NCI-H1930 (cell line): ENCODE results near the gene TAS2R10.
"Not testable (repeated sequence)": the region's sequence is repeated elsewhere in the genome, so short reads cannot be mapped to it uniquely, and the experiment has no call there.

ENCODE experiments used
- DNase-seq, 2 experiments: peaks; one replicate each; lab custom pipeline; 2025; lab: John Stamatoyannopoulos, UW

TAS2R10 gene, protein sequence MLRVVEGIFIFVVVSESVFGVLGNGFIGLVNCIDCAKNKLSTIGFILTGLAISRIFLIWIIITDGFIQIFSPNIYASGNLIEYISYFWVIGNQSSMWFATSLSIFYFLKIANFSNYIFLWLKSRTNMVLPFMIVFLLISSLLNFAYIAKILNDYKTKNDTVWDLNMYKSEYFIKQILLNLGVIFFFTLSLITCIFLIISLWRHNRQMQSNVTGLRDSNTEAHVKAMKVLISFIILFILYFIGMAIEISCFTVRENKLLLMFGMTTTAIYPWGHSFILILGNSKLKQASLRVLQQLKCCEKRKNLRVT

DNA sequence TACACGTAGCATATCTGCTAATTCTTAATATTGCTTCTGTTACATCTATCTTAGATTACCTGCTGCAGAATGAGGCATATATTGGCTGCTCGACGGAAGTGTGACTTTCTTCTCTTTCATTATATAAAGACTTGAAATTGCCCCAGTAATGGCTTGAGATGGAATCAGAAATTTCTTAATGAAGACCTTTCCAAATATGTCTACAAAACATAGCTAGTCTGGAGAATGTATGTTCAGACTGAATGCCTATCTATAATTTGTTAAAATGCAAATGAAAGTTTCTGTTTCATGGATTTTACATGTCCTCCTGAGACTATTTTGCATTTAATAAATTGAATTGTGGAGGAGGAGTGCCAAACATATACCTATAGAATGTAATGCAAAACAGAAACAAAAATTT, at the start of gene TAS2R10:
Gene TAS2R10, minus strand, starts transcription at position 101 of the 400 bp plus-strand sequence. Its CDS starts 89 bp downstream, at position 12.
- DNase-seq = no peak

DNA sequence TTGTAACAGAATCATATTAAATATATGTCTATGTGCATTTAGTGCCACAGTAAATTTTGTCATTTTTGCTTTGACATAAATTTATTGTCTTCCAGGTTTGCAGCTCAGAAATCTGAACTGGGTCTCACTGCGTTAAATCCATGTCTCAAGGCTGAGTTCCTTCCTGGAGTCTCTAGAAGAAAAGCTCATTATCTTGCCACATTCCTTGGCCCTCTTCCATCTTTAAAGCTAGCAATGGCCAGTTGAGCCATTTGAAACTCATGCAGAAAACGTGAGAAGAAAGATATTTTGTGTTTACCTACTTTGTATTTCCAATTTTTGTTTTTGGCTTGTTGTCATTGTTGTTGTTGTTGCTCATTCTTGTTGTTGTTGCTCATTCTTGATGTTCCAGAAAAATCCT, 47.2 kb upstream of the TAS2R10 start:
- no peak for DNase-seq

DNA sequence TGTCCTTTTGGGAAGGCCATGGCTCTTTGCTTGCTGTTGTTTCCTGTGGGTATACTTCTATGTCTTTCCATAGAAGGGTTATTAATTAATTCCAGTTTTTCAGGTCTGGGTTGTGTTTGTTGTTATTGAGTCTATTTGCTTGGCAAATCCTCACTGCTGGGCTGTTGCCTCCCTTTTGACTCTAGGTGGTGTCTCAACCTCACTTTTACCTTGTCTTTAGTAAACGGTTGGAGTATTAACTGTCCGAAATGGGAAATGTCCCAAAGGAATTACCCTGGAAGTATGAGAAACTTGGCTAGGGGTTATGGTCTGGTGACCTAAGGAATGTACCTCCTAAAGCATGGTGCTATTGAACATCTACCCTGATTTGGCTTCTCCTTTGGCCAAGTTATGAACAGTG, 41.2 kb upstream of the TAS2R10 start:
- DNase-seq = no peak

DNA sequence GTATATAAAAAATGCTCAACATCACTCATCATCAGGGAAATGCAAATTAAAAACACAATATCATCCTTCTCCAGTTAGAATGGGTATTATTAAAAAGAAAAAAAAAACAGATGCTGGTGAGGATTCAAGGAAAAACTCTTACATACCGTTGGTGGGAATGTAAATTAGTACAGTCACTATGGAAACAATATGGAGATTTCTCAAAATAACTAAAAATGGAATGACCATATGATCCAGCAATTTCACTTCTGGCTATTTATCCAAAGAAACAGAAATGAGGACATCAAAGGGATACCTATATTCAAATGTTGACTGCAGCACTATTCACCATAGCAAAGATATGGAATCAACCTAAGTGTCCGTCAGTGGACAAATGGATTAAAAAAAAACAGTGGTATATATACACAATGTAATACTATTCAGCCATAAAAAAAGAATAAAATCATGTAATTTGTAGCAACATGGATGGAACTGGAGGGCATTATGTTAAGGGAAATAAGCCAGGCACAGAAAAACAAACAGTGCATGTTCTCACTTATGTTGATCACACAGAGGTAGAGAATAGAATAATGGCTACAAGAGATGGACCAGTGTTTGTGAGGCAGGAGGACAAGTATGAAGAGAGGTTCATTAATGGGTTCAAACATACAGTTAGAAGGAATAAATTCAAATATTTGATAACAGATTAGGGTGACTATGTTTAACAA, 37.5 kb upstream of the TAS2R10 start:
- no peak for DNase-seq

DNA sequence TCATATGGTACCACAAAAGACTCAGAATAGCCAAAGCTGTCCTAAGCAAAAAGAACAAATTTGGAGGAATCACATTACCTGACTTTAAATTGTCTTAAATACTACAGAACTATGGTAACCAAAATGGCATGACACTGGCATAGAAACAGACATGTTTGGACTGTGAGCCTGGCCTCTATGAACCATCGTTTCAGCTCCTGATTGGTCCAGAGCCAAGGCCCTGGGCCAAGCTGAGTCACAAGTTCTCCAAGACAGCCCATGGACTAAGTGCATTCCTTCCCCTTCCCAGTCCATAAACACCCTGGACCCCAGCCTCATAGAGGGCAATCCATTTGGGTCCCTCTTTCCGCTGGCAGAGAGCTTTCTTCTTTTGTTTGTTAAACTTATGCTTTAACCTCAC, 35.2 kb upstream of the TAS2R10 start:
- no peak for DNase-seq

DNA sequence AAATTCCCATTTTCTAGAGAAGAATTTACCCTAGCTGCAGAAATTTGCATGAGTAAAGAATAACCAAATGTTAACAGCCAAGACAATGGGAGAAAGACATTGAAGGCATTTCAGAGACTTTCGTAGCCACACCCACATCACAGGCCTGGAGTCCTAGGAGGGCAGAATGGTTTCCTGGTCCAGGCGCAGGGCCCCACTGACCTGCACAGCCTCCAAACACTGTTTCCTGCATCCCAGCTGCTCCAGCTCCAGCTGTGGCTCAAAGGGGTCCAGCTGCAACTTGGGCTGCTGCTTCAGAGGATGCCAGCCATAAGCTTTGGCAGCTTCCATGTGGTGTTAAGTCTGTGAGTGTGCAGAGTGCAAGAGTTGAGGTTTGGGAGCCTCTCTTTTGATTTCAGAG, 29.6 kb upstream of the TAS2R10 start:
- DNase-seq = no peak

DNA sequence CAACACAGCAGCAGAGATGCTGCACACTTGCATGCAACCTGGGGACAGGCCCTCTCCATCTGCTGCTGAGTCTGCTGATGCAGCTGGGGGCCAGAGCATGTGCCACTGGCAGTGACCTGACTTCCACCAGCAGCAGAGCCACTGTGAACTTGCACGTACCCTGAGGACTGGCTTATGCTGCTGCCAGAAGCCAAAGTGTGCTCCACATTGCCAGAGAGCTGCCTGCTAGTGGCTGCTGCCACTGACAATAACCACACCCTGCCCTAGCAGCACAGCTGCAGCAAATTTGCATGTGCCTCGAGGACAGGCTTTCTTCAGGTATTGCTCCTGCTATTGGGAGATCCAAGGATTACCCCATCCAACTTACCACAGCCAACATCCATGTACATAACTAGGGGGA, 27.6 kb upstream of the TAS2R10 start:
- DNase-seq = no peak

DNA sequence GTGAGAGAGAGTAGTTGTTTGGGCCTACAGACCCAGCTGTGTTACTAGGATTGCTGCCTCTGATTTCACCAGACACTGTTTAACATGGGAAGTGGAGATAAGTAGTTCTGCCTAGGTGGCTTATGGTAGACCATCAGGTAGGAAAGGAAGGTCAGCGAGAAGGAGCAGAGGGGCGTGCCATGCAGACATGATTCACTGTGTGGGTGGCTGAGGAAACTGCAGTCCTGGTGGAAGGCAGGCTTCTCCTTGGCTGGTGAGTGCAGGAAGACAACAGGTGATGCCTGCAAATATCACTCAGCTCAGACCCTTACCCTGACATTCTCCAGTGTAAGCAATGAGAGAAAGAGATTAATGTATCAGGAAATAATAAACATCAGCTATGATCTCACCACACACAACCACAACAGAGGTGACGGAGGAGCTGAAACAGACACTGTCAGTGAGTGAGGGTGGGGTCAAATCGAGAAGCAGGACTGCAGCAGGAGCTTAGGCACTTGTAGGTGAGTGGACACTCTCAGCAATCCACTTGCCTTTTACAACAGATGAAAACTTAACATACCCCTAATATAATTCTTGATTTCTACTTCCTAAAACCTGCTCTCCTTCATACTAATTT, 25.2 kb upstream of the TAS2R10 start:
- DNase-seq = no peak

DNA sequence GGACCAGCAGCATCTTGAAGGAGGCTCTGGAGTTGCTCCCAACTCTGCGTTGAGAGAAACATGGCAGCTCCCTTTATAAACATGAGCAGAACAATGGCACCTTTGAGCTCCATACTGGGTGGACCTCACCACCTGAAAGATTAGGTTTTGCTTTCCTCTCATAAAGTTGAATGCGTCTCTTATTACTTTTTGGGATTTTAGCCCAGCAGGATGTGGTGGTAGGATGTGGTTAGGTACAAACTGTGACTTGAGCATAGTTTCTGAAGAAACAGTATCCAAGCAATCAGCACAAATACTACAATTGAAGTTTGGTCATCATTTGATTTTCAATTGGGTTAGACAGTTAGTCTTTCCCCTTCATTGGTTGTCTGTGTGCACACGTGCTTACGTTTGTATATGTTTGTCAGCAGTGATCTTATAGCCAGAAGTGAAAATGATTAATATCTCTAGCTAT, 23.3 kb upstream of the TAS2R10 start, which contains the start of gene PRR4:
Gene PRR4, minus strand, starts transcription at position 51 of the 454 bp plus-strand sequence. Its CDS starts 38 bp downstream, at position 13.
- no peak for DNase-seq

DNA sequence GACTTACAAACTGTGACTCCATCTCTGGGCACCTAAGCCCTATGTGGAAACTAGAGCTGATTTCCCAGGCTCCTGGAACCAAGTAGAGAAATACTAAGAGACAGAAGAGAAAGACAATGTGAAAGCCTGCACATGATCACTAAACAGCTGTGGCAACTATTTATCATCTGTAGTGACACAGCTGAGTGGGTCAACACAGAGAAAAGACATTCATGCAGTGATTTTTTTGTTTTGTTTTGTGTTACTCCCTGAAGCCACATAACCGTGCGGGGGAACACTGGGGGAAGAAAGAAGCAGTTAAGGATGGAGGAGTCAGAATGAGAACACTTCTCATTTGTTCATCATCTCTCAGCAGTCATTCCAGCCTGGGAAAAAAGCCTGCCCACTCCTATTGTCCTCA, 21.6 kb upstream of the TAS2R10 start:
- no peak for DNase-seq

DNA sequence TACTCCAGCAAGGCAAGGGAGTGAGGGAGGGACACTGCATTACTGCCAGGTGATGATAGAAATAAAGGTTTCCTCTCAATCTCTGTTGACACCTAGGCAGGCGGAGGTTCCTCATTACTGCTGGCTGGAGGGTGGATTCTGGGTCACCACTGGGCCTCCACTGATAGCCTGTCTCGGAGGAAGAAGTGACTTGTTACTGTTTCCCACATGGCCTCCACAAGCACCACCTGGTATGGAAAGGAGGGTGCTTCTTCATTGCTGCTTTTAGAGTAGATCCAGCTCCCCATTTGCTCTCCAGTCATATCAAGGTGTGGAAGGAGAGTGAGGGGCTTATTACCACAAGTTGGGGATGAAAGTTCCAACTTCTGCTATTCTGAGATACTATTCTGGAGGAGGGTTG, 16.7 kb upstream of the TAS2R10 start:
- no peak for DNase-seq

DNA sequence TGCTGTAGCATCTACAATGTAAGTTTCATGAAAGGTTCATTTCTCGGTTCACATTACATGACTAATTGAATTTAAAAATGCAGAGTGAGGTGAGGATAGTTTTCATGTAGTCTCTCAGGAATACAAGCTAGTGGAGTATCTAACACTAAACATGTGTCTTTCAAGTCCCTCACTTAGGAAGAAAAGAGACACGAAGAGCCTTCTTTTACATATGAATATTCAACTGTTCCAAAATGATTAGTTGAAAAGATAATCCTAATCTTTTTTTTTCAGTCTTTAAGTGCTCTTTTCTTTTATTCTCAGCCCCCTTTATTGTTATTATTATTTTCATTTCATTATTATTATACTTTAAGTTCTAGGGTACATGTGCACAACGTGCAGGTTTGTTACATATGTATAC, 12.3 kb upstream of the TAS2R10 start:
- DNase-seq = no peak

DNA sequence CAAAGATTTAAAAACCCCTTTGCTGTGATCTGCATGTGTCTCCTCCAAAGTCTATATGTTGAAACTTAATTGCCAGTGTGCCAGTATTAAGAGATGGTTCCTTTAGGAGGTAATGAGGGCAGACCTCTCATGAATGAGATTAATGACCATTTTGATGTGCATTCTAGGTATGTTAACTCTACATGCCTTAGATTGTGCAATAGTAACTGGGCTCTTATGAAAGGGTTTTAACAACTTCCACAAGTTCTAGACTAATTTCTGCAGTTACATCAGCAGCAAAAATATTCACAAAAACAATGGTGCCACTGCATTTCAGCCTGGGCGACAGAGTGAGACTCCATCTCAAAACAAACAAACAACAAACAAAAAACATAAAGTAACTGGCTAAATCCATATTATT, 3.8 kb upstream of the TAS2R10 start:
- DNase-seq = no peak

DNA sequence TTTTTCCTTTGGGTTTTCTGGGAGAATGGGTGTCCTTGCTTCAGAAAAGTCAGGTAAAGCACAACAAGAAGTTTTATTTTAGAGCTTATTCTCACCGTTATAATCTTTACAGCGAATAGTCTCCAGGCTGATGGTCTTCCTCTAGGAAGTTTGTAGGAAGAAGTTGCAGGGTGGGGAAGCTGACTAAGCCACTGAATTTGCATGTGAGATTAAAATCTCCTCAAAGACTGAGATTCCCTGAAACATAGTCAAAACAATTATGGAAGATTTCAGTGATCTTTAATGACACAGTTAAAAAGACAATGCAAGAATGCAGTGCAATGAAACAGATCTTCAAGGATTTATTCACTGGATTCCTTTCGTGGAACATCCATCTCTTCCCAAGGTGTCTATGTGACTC, 1.2 kb downstream of the TAS2R10 start:
- no peak for DNase-seq

DNA sequence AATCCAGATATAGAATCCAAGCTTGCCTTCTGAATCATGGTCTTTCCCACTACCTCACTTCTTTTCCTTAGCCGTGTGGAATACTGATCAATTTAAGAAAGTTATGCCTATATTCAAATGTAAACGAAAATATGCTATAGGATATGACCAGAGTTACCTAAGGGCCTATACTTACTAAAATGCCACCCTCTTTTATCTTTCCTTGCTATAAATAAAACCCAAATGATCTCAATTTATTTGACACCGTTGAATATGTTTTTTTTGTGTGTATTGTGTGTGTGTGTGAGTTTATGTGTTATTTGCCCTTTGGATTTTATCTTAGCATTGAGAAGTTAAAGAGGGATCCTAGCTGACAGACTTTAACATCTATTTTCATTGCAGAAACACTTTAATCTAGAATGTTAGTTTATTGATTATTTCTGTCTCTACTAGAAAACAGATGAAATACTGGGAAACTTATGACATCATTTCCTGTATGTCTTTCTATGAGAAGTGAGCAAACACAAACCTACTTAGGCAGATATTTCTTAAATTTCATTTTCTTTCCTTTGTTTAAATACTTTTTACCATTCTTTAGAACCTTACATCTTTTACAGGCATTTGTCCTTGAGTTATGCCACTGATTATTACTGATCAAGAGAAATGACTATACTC, 14.1 kb downstream of the TAS2R10 start:
- DNase-seq = no peak

DNA sequence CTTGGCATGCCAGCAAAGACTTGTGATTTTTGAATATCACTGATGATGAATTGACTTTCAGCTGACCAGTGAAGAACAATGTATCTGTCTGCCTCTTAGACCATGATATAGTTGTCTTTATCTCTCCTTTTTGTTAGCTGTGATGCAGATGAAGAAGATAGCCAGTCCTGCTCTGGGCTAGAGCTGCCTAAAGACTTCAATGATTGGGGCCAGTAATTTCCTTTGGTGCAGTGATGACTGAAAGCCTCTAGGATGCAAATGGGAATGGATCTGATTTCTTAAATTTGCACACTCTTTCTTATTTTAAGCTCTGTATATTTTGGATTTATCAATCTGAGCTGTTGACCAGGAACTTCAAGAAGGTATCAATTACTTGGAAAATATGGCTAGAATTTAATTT, 16.1 kb downstream of the TAS2R10 start, which contains the start of gene TAS2R9:
Gene TAS2R9, minus strand, starts transcription at position 101 of the 400 bp plus-strand sequence. Its CDS starts 93 bp downstream, at position 8.
- DNase-seq = no peak

DNA sequence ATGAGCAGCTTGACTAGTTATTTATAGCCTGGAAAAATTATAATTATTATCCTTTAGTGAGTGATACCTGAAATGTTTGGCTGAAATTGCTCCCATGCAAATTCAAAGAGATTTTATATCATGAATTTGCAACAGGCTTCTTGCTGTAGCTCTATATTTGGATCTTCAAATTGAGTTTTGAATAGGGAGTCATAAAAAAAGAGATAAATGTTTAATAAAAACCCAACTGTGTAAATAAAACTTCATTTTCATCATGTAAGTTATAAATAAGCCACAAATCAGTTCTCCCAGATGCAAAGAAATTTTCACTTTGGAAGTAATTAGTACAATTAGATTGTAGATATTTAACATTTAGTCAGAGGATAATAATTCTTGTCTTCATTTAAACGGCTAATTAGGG, 19.0 kb downstream of the TAS2R10 start, which contains the start of gene TAS2R8:
Gene TAS2R8, minus strand, starts transcription at position 101 of the 400 bp plus-strand sequence. CDS start 306 bp downstream, outside the sequence.
- no peak for DNase-seq

DNA sequence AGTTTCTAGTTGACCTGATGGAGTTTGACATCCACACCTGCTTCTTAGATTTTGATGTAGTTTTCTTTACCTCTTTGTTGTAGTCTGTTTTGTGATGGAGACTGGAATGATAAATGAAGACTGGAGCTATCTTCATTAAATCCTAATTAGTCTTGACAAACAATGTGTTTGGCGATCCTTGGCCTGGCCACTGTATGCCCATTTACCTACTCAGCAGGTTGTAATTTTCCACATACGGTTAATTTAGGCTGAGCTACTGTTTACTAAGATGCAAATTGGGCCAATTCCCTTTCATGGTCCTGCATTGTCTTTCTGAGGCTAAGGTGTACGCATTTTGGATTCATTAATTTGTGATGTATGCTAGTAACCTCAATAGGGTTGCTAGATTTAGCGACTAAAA, 23.6 kb downstream of the TAS2R10 start, which contains the start of gene TAS2R7:
Gene TAS2R7, minus strand, starts transcription at position 41 of the 400 bp plus-strand sequence. CDS start 57 bp downstream, outside the sequence.
- DNase-seq = no peak

DNA sequence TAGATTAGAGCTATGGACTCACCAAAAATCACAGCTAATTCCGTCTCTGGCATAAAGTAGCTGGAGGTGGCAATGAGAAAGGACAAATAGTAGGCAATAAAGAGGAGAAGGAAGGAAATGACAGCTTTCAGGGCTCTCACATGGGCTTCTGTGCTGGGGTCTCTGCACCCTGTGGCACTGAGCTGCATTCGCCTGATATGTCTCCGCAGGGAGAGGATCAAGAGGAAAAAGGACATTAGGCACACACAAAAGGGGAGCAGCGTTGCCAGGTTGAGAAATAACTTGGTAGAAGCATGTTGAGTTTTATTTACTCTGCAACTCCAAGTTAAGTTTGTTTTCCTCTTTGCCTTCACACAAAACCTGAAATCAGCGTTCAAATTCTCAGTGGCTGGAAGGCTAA, 24.4 kb downstream of the TAS2R10 start:
- no peak for DNase-seq

DNA sequence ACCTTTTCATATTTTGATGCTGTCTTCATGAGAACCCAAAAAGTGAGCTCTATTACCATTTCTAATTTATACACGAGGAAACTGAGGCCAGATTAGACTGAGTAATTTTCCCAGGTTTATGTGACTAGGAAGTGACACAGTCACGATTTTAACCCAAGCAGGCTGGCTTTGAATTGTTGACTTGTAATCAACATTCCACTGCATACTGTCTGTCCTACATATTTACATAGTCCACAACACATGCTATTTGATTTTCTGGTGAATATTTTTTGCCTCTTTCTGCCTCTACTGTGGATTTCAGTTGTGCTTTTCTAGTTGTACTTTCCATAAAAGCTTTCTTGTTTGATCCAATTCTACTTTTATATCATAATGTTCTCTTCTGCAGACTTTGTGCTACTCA, 31.9 kb downstream of the TAS2R10 start:
- no peak for DNase-seq

DNA sequence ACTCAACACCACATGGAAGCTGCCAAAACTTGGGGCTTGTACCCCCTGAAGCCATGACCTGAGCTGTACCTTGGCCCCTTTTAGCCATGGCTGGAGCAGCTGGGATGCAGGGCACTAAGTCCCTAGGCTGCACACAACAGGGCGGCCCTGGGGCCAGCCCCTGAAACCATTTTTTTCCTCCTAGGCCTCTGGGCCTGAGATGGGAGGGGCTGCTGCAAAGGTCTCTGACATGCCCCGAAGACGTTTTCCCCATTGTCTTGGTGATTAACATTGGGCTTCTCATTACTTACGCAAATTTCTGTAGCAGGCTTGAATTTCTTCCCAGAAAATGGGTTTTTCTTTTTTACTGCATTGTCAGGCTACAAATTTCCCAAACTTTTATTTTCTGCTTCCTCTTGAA, 34.4 kb downstream of the TAS2R10 start:
- not testable (repeated sequence) for DNase-seq

DNA sequence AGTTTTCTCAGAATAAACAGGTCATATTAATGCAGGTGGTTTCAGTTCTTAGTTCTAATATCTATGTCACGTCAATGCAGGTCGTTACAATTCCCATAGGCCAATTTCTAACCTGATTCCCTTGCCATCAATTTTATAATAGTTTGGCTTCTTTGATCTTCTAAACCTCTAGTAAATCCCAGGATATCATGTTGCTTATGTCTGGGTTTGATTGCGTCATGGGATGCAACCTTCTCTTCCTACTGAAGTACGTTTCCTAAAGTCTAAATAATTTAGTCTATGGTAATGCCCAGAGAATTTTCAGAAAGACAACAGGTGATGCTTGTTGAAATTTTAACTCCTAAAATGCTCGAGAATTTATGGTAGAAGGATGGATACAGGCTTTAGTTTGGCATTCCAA, 42.9 kb downstream of the TAS2R10 start:
- DNase-seq = no peak
